K562 (cell line): ENCODE measurements around the gene C11orf98. TPM values are rescaled to one million over a fixed set of nuclear protein-coding genes. Genes with fewer than 3 reads are reported as not detected.

Experiments
- ATAC-seq: fragments of 200-7000 bp; cut with Tn5 transposase; 3 replicates; pipeline ENCODE4 v1.9.1; 2020; ENCODE audit warnings: moderate library complexity
- BruUV-seq: library from RNA; stranded (reverse); fragments of 400-500 nt; replicated peaks from 2 replicates; lab custom pipeline; 2021; lab: Mats Ljungman, UMichigan
- CTCF ChIA-PET: fragments of 300-600 bp; formaldehyde crosslinking; extraction: SDS; loops from one replicate; lab custom pipeline; 2021; ENCODE audit warnings: low intra/inter-chr PET ratio; lab: Yijun Ruan, JAX
- POLR2A ChIA-PET: fragments of 300-600, 350-650 bp; sonication (Branson Sonifier 250); formaldehyde crosslinking; extraction: SDS; loops from one replicate; lab custom pipeline; 2021; ENCODE audit warnings: antibody characterized with exemption, inconsistent platforms; lab: Yijun Ruan, JAX
- DNase-seq, 4 experiments: peaks; one replicate each; pipeline versions ENCODE4 v3.0.0 to v3.0.0-alpha.2; 2011 to 2018; ENCODE audit warnings: low spot score in 3 of 4, mixed read lengths in 3 of 4; ENCODE audit errors: extremely low read depth in 1 of 4
- FAIRE-seq: peaks from 2 replicates; lab custom pipeline; 2011; peaks lifted over from hg19 to GRCh38; lab: Jason Lieb, UNC
- H2AFZ ChIP-seq: 2 replicates; pipeline ENCODE4 v1.6.0; 2011; ENCODE audit warnings: low read depth, low read length, control low read depth, inconsistent platforms
- H3K27ac ChIP-seq: fragments of 200-600 bp; 3 replicates; pipeline ENCODE4 v1.8.0; 2011; ENCODE audit warnings: low read depth, mild to moderate bottlenecking, control low read depth, inconsistent platforms, low read length, moderate library complexity, mixed read lengths; ENCODE audit errors: extremely low read depth
- H3K27me3 ChIP-seq, 2 experiments: fragments of 300-600 bp in 1 of 2; 2 replicates in 1 of 2; 3 replicates in 1 of 2; pipeline versions ENCODE4 v1.6.0 to v1.8.0; 2011; ENCODE audit warnings: inconsistent platforms in 2 of 2, low read length in 2 of 2, mild to moderate bottlenecking in 1 of 2, mixed read lengths in 1 of 2, moderate library complexity in 1 of 2; ENCODE audit not compliant: control insufficient read depth in 2 of 2, insufficient read depth in 2 of 2
- H3K36me3 ChIP-seq: fragments of 300-600 bp; 3 replicates; pipeline ENCODE4 v1.8.0; 2011; ENCODE audit warnings: mild to moderate bottlenecking, low read length, inconsistent platforms; ENCODE audit not compliant: control insufficient read depth, insufficient read depth
- H3K4me1 ChIP-seq, 2 experiments: fragments of 200-600 bp in 1 of 2; replicated peaks in 1 of 2; 2 replicates in 1 of 2; 3 replicates in 1 of 2; pipeline versions ENCODE4 v1.5.1 to v1.8.0; 2011; ENCODE audit warnings: inconsistent platforms in 2 of 2, low read length in 2 of 2, mild to moderate bottlenecking in 1 of 2, mixed read lengths in 1 of 2, moderate library complexity in 1 of 2; ENCODE audit not compliant: control insufficient read depth in 2 of 2, insufficient read depth in 2 of 2
- H3K4me2 ChIP-seq: 2 replicates; pipeline ENCODE4 v1.6.1; 2011; ENCODE audit warnings: low read length, control low read depth, inconsistent platforms, mixed read lengths; ENCODE audit not compliant: insufficient read depth
- H3K4me3 ChIP-seq: fragments of 200-600 bp; sonication (generic), shearing (Covaris generic); 2 replicates; pipeline ENCODE4 v1.5.1; 2016; ENCODE audit warnings: control low read depth, inconsistent platforms
- H3K79me2 ChIP-seq: fragments of 200-600 bp; 3 replicates; pipeline ENCODE4 v1.8.0; 2011; ENCODE audit warnings: low read length, inconsistent platforms; ENCODE audit not compliant: control insufficient read depth, insufficient read depth
- H3K9ac ChIP-seq, 2 experiments: 2 replicates each; pipeline versions ENCODE4 v1.6.0 to v1.6.1; 2011; ENCODE audit warnings: low read depth in 2 of 2, low read length in 2 of 2, control low read depth in 1 of 2, inconsistent platforms in 1 of 2, mild to moderate bottlenecking in 1 of 2, mixed read lengths in 1 of 2; ENCODE audit not compliant: insufficient read depth in 1 of 2
- H3K9me1 ChIP-seq: one replicate; pipeline ENCODE4 v1.6.0; 2011; ENCODE audit warnings: inconsistent platforms, mild to moderate bottlenecking, low read length, moderate library complexity; ENCODE audit not compliant: control insufficient read depth, insufficient read depth
- H3K9me3 ChIP-seq: replicated peaks from 2 replicates; pipeline ENCODE4 v1.5.1; 2011; ENCODE audit warnings: low read depth, low read length, inconsistent platforms; ENCODE audit not compliant: control insufficient read depth, insufficient read depth
- H4K20me1 ChIP-seq: replicated peaks from 2 replicates; pipeline ENCODE4 v1.6.1; 2011; ENCODE audit warnings: low read length, inconsistent platforms, mixed read lengths; ENCODE audit not compliant: control insufficient read depth, insufficient read depth
- BRF1 ChIP-seq: IDR thresholded peaks from 3 replicates; pipeline ENCODE4 v1.6.1; 2011; ENCODE audit warnings: borderline replicate concordance, mild to moderate bottlenecking; ENCODE audit not compliant: insufficient read length; ENCODE audit errors: extremely low read depth
- ELF4 ChIP-seq: fragments of 450-650 bp; formaldehyde crosslinking; IDR thresholded peaks from 2 replicates; pipeline ENCODE4 v1.4.0; 2022; ENCODE audit warnings: missing genetic modification characterization
- ETV6 ChIP-seq, 3 experiments: fragments of 150-350 bp in 1 of 3; sonication (generic) in 1 of 3; formaldehyde crosslinking in 1 of 3; IDR thresholded peaks; 2 replicates each; pipeline versions ENCODE4 v1.6.1 to v1.8.0; 2014 to 2022; ENCODE audit warnings: borderline replicate concordance in 2 of 3, low read depth in 2 of 3, antibody characterized with exemption in 1 of 3, low read length in 1 of 3, mild to moderate bottlenecking in 1 of 3, missing genetic modification reagents in 1 of 3
- HNRNPH1 ChIP-seq: fragments of 200-400 bp; formaldehyde crosslinking; optimal IDR thresholded peaks from 2 replicates; pipeline ENCODE3; 2017; ENCODE audit warnings: low read depth, mild to moderate bottlenecking, low read length, moderate library complexity
- HNRNPLL ChIP-seq: fragments of 200-400 bp; formaldehyde crosslinking; IDR thresholded peaks from 2 replicates; pipeline ENCODE4 v1.6.1; 2017; ENCODE audit warnings: low read length, low read depth, mild to moderate bottlenecking; ENCODE audit not compliant: poor library complexity, severe bottlenecking
- MBD1 ChIP-seq: fragments of 250-450 bp; sonication (Bioruptor Pico); IDR thresholded peaks from 2 replicates; pipeline ENCODE4 v1.8.0; 2022; ENCODE audit warnings: inconsistent platforms
- MYBL2 ChIP-seq, 2 experiments: fragments of 450-650 bp in 1 of 2; sonication (generic) in 1 of 2; formaldehyde crosslinking in 1 of 2; IDR thresholded peaks; 2 replicates each; pipeline versions ENCODE4 v1.6.1 to v1.8.1; 2017 to 2022; ENCODE audit warnings: borderline replicate concordance in 1 of 2, inconsistent platforms in 1 of 2, low read depth in 1 of 2, mild to moderate bottlenecking in 1 of 2, missing genetic modification reagents in 1 of 2, moderate library complexity in 1 of 2
- NCOA2 ChIP-seq, 2 experiments: fragments of 450-650 bp; IDR thresholded peaks; 2 replicates each; pipeline ENCODE4 v1.6.1; 2018; ENCODE audit warnings: mild to moderate bottlenecking in 2 of 2, moderate library complexity in 1 of 2; ENCODE audit not compliant: partially characterized antibody in 2 of 2
- OTX1 ChIP-seq: fragments of 450-650 bp; formaldehyde crosslinking; IDR thresholded peaks from 2 replicates; pipeline ENCODE4 v1.4.0; 2022; ENCODE audit warnings: mild to moderate bottlenecking
- PHB ChIP-seq: fragments of 250-450 bp; sonication (Bioruptor Pico); IDR thresholded peaks from 2 replicates; pipeline ENCODE4 v1.5.0; 2021
- SMC3 ChIP-seq: conservative IDR thresholded peaks from 2 replicates; pipeline ENCODE4 v1.6.1; 2011; ENCODE audit warnings: low read depth, low read length, improper control_type of control experiment; ENCODE audit not compliant: insufficient read depth
- ZFX ChIP-seq: sonication (generic); formaldehyde crosslinking; IDR thresholded peaks from 2 replicates; pipeline ENCODE4 v1.8.0; 2022; ENCODE audit warnings: mild to moderate bottlenecking, missing genetic modification reagents, moderate library complexity
- ZNF23 ChIP-seq: fragments of 250-450 bp; sonication (Bioruptor Pico); IDR thresholded peaks from 2 replicates; pipeline ENCODE4 v1.4.0; 2020; ENCODE audit warnings: mild to moderate bottlenecking
- ZNF518B ChIP-seq: fragments of 250-450 bp; sonication (Bioruptor Pico); IDR thresholded peaks from 2 replicates; pipeline ENCODE4 v1.5.0; 2021; ENCODE audit warnings: mild to moderate bottlenecking, moderate library complexity
- ZZZ3 ChIP-seq: fragments of 450-650 bp; IDR thresholded peaks from 2 replicates; pipeline ENCODE4 v1.6.1; 2016; ENCODE audit warnings: antibody characterized with exemption, mild to moderate bottlenecking, moderate library complexity
- WGBS: fragments of 100-300 bp; shearing (Covaris generic); methylation state at CpG from one replicate; pipeline ENCODE4 v1.1.6; 2016; ENCODE audit warnings: low coverage, mixed read lengths; ENCODE audit not compliant: insufficient coverage; ENCODE audit errors: missing lambda C conversion rate; 5-methylcytosine and 5-hydroxymethylcytosine counted together
- in situ Hi-C: fragments of 300-500 bp; cut with MboI; formaldehyde crosslinking; loops from 4 replicates; pipeline ENCODE4 v1.15.0; 2018; ENCODE audit warnings: inconsistent platforms, mixed read lengths
- intact Hi-C: fragments of 100-400 bp; cut with micrococcal nuclease; formaldehyde crosslinking; loops from 2 replicates; pipeline ENCODE4 v1.14.2; 2022
- polyA plus RNA-seq, 8 experiments: library from polyadenylated mRNA; depleted of rRNA in 4 of 8; stranded (reverse) in 5 of 8; unstranded in 3 of 8; fragments of >200 nt; fragmentation: Nextera tagmentation in 2 of 8; fragmentation: Illumina TruSeq in 1 of 8; extraction: Ambion mirVana in 2 of 8; extraction: Trizol in 1 of 8; gene quantifications; 2 replicates each; pipeline versions ENCODE4 v1.2.1 to v1.2.3, GENCODE V29; 2011 to 2014; ENCODE audit warnings: inconsistent platforms in 1 of 8, missing spikeins in 1 of 8
- total RNA-seq, 7 experiments: library from RNA; depleted of rRNA in 6 of 7; stranded (reverse); fragments of >200 nt in 6 of 7; fragmentation: Illumina TruSeq in 2 of 7; extraction: Trizol in 2 of 7; gene quantifications; 2 replicates each; pipeline versions ENCODE4 v1.2.1 to v1.2.3, GENCODE V29; 2011 to 2021; ENCODE audit warnings: low replicate concordance in 1 of 7

The C11orf98 gene
- total and polyA plus RNA-seq, 9 of the 15 experiments (the other 6 are each of a cell fraction or from before 2014, with no cell fraction given): 103 to 352 (median 218) TPM

GRCh38 chr11:62671608-62672389, 6.8 kb upstream of the C11orf98 start, which contains the start of the genes LBHD1 and UQCC3:
TSS of gene LBHD1 (minus strand) at chr11:62672267. CDS start at chr11:62670031, 2,236 bp downstream.
TSS of gene UQCC3 (plus strand) at chr11:62671673. CDS start at chr11:62671746, 73 bp downstream.
- Histone ChIP-seq H3K27ac (peak within 1 kb of the TSS; percentile 94), H3K36me3 (peaks cover 59% of the 10 kb centered on the region), H3K4me3 (peak within 1 kb of the TSS; percentile 91), H3K9ac (peak within 1 kb of the TSS; percentile 94 to 100), H3K9me1 (no peaks in the 10 kb centered on the region), H2AFZ (peak within 1 kb of the TSS; percentile 77), H3K4me2 (peak within 1 kb of the TSS; percentile 86), H3K79me2 (peaks cover 83% of the 10 kb centered on the region), H3K4me1 (peaks cover 34 to 57% of the 10 kb centered on the region in 2 experiments; a peak in 4 of 5 replicates), H3K27me3 (no peaks in the 10 kb centered on the region), H4K20me1 (peaks cover 4% of the 10 kb centered on the region; the same call in 1 of the 2 replicates), H3K9me3 (no peaks in the 10 kb centered on the region)
- ChIA-PET POLR2A (interaction anchor here (0.5 to 8.8 kb wide), 31 partner anchors 8 to 1513 kb away, joined by 3 to 83 read pairs (median 4); partner anchors contain the start of genes B3GAT3, EEF1G, GANAB and HNRNPUL2), CTCF (no interaction called here)
- DNase-seq (peak; percentile 66 to 96 (median 74)), ATAC-seq (peak; percentile 72), FAIRE-seq (no peak)
- WGBS: under 1% methylated on average over 59 of the region's 59 CpGs
- TSS peak; percentile 61 for BruUV-seq
- in situ Hi-C loops: no loop called here
- intact Hi-C loops: loop anchor here (5.0 kb wide), 1 partner anchor 69 kb away; the partner anchor contains the start of gene MTA2
- peak; percentile 50; the same call in 1 of the 2 replicates for TF ChIP-seq OTX1 (CRISPR knock-in tag)
- TF ChIP-seq ZNF23 (CRISPR knock-in tag): no peak
- no peak for TF ChIP-seq ETV6 (IDR thresholded peaks at IDR 0.05; ENCODE audit: borderline replicate concordance in 1 of 2, low read depth in 2 of 2, low read length in 1 of 2)
- no peak for TF ChIP-seq ETV6 (CRISPR knock-in tag; IDR thresholded peaks at IDR 0.05; ENCODE audit: borderline replicate concordance)
- TF ChIP-seq HNRNPH1: no peak
- TF ChIP-seq BRF1: no peak
- no peak for TF ChIP-seq ZNF518B (CRISPR knock-in tag)
- peak; percentile 36 for TF ChIP-seq ZFX (CRISPR knock-in tag)
- no peak for TF ChIP-seq MBD1 (CRISPR knock-in tag)
- no peak for TF ChIP-seq NCOA2 (IDR thresholded peaks at IDR 0.05; ENCODE audit: partially characterized antibody in 2 of 2)
- TF ChIP-seq PHB (CRISPR knock-in tag): 0 out of 2 replicates have a peak, but pooled peaks have one; percentile 9
- no peak for TF ChIP-seq ELF4 (CRISPR knock-in tag)
- peak; percentile 99 for TF ChIP-seq HNRNPLL
- TF ChIP-seq MYBL2 (IDR thresholded peaks at IDR 0.05; ENCODE audit: low read depth): no peak
- no peak for TF ChIP-seq MYBL2 (CRISPR knock-in tag; IDR thresholded peaks at IDR 0.05; ENCODE audit: borderline replicate concordance)
- 0 out of 2 replicates have a peak, but pooled peaks have one; percentile 54 for TF ChIP-seq ZZZ3
- no peak for TF ChIP-seq SMC3
